Testis (tissue), 3 donors: Measurements from ENCODE around the gene RXRA. TPM values are rescaled to one million over a fixed set of nuclear protein-coding genes. Genes with fewer than 3 reads are reported as not detected.
"Not testable (repeated sequence)": the region's sequence is repeated elsewhere in the genome, so short reads cannot be mapped to it uniquely, and the experiment has no call there.

Experiments
- DNase-seq: peaks from one replicate; pipeline ENCODE4 v3.0.0-alpha.2; 2019
- H3K27ac ChIP-seq, 2 donors: fragments of 200-600 bp; sonication (generic); one replicate each; pipeline ENCODE4 v1.5.1; 2019
- H3K27me3 ChIP-seq: fragments of 200-600 bp; sonication (generic); one replicate; pipeline ENCODE4 v1.5.1; 2019
- H3K36me3 ChIP-seq: fragments of 200-600 bp; sonication (generic); one replicate; pipeline ENCODE4 v1.5.1; 2017; ENCODE audit warnings: low read depth; ENCODE audit errors: missing control alignments
- H3K4me1 ChIP-seq: fragments of 200-600 bp; sonication (generic); one replicate; pipeline ENCODE4 v1.5.1; 2019
- H3K4me3 ChIP-seq, 2 donors: fragments of 200-600 bp; sonication (generic); one replicate each; pipeline ENCODE4 v1.5.1; 2017 to 2019
- H3K9me3 ChIP-seq: fragments of 200-600 bp; sonication (generic); one replicate; pipeline ENCODE4 v1.5.1; 2017
- POLR2A ChIP-seq: fragments of 450-650 bp; IDR thresholded peaks from one replicate; pipeline ENCODE4 v1.6.1; 2017; ENCODE audit warnings: antibody characterized with exemption, mild to moderate bottlenecking, moderate library complexity
- WGBS, 2 donors: methylation state at CpG; one replicate each; pipeline ENCODE4 v1.1.5; 2018; 5-methylcytosine and 5-hydroxymethylcytosine counted together
- intact Hi-C: fragments of 100-400 bp; cut with DNase I; formaldehyde crosslinking; loops from one replicate; pipeline ENCODE4 v1.15.1; 2023; ENCODE audit warnings: low total_unique reads
- polyA plus RNA-seq: library from polyadenylated mRNA; stranded (reverse); fragments of 350-450 nt; fragmentation: Illumina TruSeq; extraction: RNeasy Lipid Tissue Mini Kit (QIAGEN cat#74804); gene quantifications from one replicate; pipeline ENCODE4 v1.2.3, GENCODE V29; 2014; ENCODE audit warnings: low read depth, low replicate concordance; ENCODE audit not compliant: insufficient read depth
- total RNA-seq, 2 donors: library from RNA; depleted of rRNA; stranded (reverse); fragments of >200 nt; gene quantifications; one replicate each; pipeline ENCODE4 v1.2.3, GENCODE V29; 2016
- TF ChIP-seq, protein P1 (sequence below), 3 experiments: fragments of 450-650 bp in 2 of 3; fragments of 200-600 bp in 1 of 3; sonication (generic) in 1 of 3; IDR thresholded peaks; one replicate each; pipeline ENCODE4 v1.5.1; 2016 to 2019; ENCODE audit warnings: antibody characterized with exemption in 3 of 3, mild to moderate bottlenecking in 2 of 3, moderate library complexity in 1 of 3

The RXRA gene
- total and polyA plus RNA-seq, 3 donors from 2014 or later, result 31.3 to 61.0 (median 47.3) TPM

DNA sequence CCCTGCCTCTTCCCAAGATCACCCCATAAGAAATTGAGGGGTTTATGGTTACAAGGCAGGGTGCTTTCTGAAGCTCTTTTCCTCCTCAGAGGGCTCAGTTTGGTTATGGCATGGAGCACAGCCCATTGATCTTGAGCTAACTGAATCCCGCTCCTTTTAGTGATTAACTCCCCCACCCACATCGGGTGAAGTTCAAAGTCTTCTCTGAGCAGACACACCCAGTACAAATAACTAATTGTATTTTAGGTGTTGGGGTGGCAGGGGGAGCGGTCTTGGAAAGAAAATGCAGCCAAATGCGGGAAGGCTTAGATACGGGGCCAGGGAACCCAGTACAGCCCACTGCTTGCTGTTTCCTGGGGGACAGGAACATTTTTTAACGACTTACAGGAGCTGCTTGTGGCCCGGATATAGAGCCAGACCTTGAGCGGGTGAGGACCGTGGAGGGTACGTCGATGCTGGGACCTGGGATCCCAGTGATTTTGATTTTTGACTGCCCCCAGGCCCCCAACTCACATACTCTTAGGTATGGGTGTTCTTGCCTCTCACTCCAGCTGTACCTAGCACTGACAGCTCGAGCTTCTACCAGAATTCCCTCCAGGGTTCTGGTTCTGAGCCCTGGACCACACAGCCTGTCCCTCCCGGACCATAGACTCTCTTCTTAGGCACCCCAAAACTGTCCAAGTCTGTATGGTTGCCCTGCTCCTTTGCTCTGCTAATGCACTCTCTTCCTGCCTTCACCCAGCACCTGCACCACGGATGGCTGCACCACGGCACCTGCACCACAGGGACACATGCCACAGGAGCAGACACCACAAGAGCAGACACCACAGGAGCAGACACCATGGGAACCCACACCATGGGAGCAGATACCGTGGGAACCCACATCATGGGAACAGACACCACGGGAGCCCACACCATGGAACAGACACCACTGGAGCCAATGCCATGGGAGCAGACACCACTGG is 18.3 kb upstream of the RXRA start:
- intact Hi-C loops, result no loop called here
- 80 to 81% methylated on average over 16 to 17 of the region's 17 CpGs for WGBS, 2 donors
- Histone ChIP-seq H3K4me1 (no peaks in the 10 kb centered on the region), H3K4me3 (no peak overlapping the region), H3K27ac (no peak overlapping the region), H3K36me3 (no peaks in the 10 kb centered on the region), H3K27me3 (no peaks in the 10 kb centered on the region), H3K9me3 (no peaks in the 10 kb centered on the region)
- no peak for DNase-seq
- no peak for TF ChIP-seq POLR2A
- TF ChIP-seq, protein P1, sequence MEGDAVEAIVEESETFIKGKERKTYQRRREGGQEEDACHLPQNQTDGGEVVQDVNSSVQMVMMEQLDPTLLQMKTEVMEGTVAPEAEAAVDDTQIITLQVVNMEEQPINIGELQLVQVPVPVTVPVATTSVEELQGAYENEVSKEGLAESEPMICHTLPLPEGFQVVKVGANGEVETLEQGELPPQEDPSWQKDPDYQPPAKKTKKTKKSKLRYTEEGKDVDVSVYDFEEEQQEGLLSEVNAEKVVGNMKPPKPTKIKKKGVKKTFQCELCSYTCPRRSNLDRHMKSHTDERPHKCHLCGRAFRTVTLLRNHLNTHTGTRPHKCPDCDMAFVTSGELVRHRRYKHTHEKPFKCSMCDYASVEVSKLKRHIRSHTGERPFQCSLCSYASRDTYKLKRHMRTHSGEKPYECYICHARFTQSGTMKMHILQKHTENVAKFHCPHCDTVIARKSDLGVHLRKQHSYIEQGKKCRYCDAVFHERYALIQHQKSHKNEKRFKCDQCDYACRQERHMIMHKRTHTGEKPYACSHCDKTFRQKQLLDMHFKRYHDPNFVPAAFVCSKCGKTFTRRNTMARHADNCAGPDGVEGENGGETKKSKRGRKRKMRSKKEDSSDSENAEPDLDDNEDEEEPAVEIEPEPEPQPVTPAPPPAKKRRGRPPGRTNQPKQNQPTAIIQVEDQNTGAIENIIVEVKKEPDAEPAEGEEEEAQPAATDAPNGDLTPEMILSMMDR (IDR thresholded peaks at IDR 0.05), result no peak

GRCh38 chr9:134308639-134309220 is 17.5 kb upstream of the RXRA start:
- H3K4me3 ChIP-seq, DNase-seq, H3K27ac ChIP-seq, intact Hi-C loops, H3K36me3 ChIP-seq, H3K4me1 ChIP-seq, H3K9me3 ChIP-seq, H3K27me3 ChIP-seq: not testable (repeated sequence)
- 90 to 93% methylated on average over 10 to 14 of the region's 14 CpGs for WGBS, 2 donors

DNA sequence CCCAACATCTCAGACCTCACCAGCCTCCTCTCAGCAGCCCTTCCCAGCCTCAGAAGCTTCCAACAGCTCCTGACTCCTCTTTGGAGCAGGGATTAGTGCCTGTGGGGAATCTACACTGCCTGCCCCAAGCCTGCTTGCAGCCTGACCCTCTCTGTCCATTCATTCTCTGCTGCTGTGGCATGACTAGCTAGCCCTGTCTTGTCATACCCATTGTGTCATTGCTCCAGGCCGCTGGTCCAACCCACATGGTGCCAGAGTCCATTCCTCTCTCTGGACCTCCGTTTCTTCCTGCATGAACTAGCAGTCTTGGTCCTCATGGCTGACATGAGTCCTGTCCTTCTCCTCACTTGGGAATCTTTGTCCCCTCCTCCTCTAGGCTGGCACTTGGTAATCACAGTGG is 12.8 kb upstream of the RXRA start:
- no peak for TF ChIP-seq POLR2A
- TF ChIP-seq, protein P1 (IDR thresholded peaks at IDR 0.05), result no peak
- Histone ChIP-seq H3K36me3 (no peaks in the 10 kb centered on the region), H3K27me3 (no peaks in the 10 kb centered on the region), H3K9me3 (no peaks in the 10 kb centered on the region), H3K4me3 (no peak overlapping the region), H3K4me1 (no peaks in the 10 kb centered on the region), H3K27ac (no peak overlapping the region)
- 100% methylated on average over 2 of the region's 2 CpGs for WGBS, 2 donors
- intact Hi-C loops, result no loop called here
- DNase-seq, result no peak

GRCh38 chr9:134314039-134314949 is 12.0 kb upstream of the RXRA start:
- TF ChIP-seq, protein P1 (IDR thresholded peaks at IDR 0.05), result no peak
- no peak for TF ChIP-seq POLR2A
- intact Hi-C loops, result no loop called here
- Histone ChIP-seq H3K27ac (no peak overlapping the region), H3K4me3 (no peak overlapping the region), H3K9me3 (no peaks in the 10 kb centered on the region), H3K27me3 (no peaks in the 10 kb centered on the region), H3K4me1 (no peaks in the 10 kb centered on the region), H3K36me3 (no peaks in the 10 kb centered on the region)
- no peak for DNase-seq
- WGBS, 2 donors, result 90 to 91% methylated on average over 14 to 20 of the region's 20 CpGs
